C4-2B (cell line): ENCODE results near the gene CDC20B.
"Not testable (repeated sequence)": the region's sequence is repeated elsewhere in the genome, so short reads cannot be mapped to it uniquely, and the experiment has no call there.

Source experiments
- ZFX ChIP-seq: fragments of 450-650 bp; IDR thresholded peaks from 2 replicates; pipeline ENCODE4 v1.6.1; 2017
- TF ChIP-seq, protein P1 (sequence below): fragments of 450-650 bp; conservative IDR thresholded peaks from 2 replicates; pipeline ENCODE4 v1.5.1; 2017; ENCODE audit warnings: mild to moderate bottlenecking

DNA sequence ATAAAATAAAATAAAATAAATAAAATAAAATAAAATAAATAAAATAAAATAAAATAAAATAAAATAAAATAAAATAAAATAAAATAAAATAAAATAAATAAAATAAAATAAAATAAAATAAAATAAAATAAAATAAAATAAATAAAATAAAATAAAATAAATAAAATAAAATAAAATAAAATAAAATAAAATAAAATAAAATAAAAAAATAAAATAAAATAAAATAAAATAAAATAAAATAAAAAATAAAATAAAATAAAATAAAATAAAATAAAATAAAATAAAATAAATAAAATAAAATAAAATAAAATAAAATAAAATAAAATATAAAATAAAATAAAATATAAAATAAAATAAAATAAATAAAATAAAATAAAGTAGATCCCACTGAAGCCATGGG lies 67.0 kb downstream of the CDC20B start:
- TF ChIP-seq, protein P1, sequence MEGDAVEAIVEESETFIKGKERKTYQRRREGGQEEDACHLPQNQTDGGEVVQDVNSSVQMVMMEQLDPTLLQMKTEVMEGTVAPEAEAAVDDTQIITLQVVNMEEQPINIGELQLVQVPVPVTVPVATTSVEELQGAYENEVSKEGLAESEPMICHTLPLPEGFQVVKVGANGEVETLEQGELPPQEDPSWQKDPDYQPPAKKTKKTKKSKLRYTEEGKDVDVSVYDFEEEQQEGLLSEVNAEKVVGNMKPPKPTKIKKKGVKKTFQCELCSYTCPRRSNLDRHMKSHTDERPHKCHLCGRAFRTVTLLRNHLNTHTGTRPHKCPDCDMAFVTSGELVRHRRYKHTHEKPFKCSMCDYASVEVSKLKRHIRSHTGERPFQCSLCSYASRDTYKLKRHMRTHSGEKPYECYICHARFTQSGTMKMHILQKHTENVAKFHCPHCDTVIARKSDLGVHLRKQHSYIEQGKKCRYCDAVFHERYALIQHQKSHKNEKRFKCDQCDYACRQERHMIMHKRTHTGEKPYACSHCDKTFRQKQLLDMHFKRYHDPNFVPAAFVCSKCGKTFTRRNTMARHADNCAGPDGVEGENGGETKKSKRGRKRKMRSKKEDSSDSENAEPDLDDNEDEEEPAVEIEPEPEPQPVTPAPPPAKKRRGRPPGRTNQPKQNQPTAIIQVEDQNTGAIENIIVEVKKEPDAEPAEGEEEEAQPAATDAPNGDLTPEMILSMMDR, result not testable (repeated sequence)
- TF ChIP-seq ZFX, result not testable (repeated sequence)
